K562 (cell line): Measurements from ENCODE around the gene CARF. TPM values are rescaled to one million over a fixed set of nuclear protein-coding genes. Genes with fewer than 3 reads are reported as not detected.

Source experiments
- BCL6 ChIP-seq: fragments of 250-450 bp; sonication (Bioruptor Pico); IDR thresholded peaks from 2 replicates; pipeline ENCODE4 v1.4.0; 2020
- DDX20 ChIP-seq: fragments of 450-650 bp; IDR thresholded peaks from 2 replicates; pipeline ENCODE4 v1.6.1; 2016; ENCODE audit warnings: missing genetic modification characterization, low read depth, mild to moderate bottlenecking, missing compliant biosample characterization, moderate library complexity
- IFI16 ChIP-seq: fragments of 250-450 bp; sonication (Bioruptor Pico); IDR thresholded peaks from 2 replicates; pipeline ENCODE4 v2.1.2; 2022; ENCODE audit warnings: mild to moderate bottlenecking, inconsistent platforms
- PURB ChIP-seq: sonication (generic); formaldehyde crosslinking; IDR thresholded peaks from 2 replicates; pipeline ENCODE4 v1.9.0; 2021; ENCODE audit warnings: low read depth, mild to moderate bottlenecking, missing genetic modification reagents
- SETDB1 ChIP-seq: IDR thresholded peaks from one replicate; pipeline ENCODE4 v1.6.1; 2012; ENCODE audit warnings: low read length, control low read depth, inconsistent platforms
- SMAD1 ChIP-seq: fragments of 150-350 bp; IDR thresholded peaks from 2 replicates; pipeline ENCODE4 v1.6.1; 2014; ENCODE audit warnings: low read length, low read depth; ENCODE audit not compliant: partially characterized antibody
- SOX6 ChIP-seq: fragments of 450-650 bp; IDR thresholded peaks from 2 replicates; pipeline ENCODE4 v1.6.1; 2014; ENCODE audit warnings: mild to moderate bottlenecking
- TAF1 ChIP-seq: IDR thresholded peaks from 2 replicates; pipeline ENCODE4 v1.6.1; 2011; ENCODE audit warnings: mild to moderate bottlenecking, low read length, moderate library complexity; ENCODE audit not compliant: insufficient read depth, control insufficient read depth, severe bottlenecking; ENCODE audit errors: extremely low read depth
- TAF9B ChIP-seq: fragments of 450-650 bp; IDR thresholded peaks from 2 replicates; pipeline ENCODE4 v1.6.1; 2018; ENCODE audit warnings: mild to moderate bottlenecking; ENCODE audit not compliant: partially characterized antibody
- ZNF197 ChIP-seq: fragments of 200-800 bp; sonication (Bioruptor generic); IDR thresholded peaks from 2 replicates; pipeline ENCODE4 v1.6.1; 2016; ENCODE audit warnings: low read depth, missing genetic modification characterization, missing compliant biosample characterization
- ZNF274 ChIP-seq: IDR thresholded peaks from 2 replicates; pipeline ENCODE4 v1.6.1; 2011; ENCODE audit warnings: low read depth, mild to moderate bottlenecking, low read length, moderate library complexity, borderline replicate concordance
- ZNF586 ChIP-seq: fragments of 450-650 bp; formaldehyde crosslinking; conservative IDR thresholded peaks from 2 replicates; pipeline ENCODE4 v1.4.0; 2020; ENCODE audit warnings: mild to moderate bottlenecking, moderate library complexity
- polyA plus RNA-seq, 8 experiments: library from polyadenylated mRNA; depleted of rRNA in 4 of 8; stranded (reverse) in 5 of 8; unstranded in 3 of 8; fragments of >200 nt; fragmentation: Nextera tagmentation in 2 of 8; fragmentation: Illumina TruSeq in 1 of 8; extraction: Ambion mirVana in 2 of 8; extraction: Trizol in 1 of 8; gene quantifications; 2 replicates each; pipeline versions ENCODE4 v1.2.1 to v1.2.3, GENCODE V29; 2011 to 2014; ENCODE audit warnings: inconsistent platforms in 1 of 8, missing spikeins in 1 of 8
- total RNA-seq, 7 experiments: library from RNA; depleted of rRNA in 6 of 7; stranded (reverse); fragments of >200 nt in 6 of 7; fragmentation: Illumina TruSeq in 2 of 7; extraction: Trizol in 2 of 7; gene quantifications; 2 replicates each; pipeline versions ENCODE4 v1.2.1 to v1.2.3, GENCODE V29; 2011 to 2021; ENCODE audit warnings: low replicate concordance in 1 of 7
- TF ChIP-seq, protein P1 (sequence below): IDR thresholded peaks from 2 replicates; pipeline ENCODE4 v1.6.1; 2016; ENCODE audit warnings: missing genetic modification characterization, missing compliant biosample characterization
- TF ChIP-seq, protein P2 (sequence below): sonication (generic); formaldehyde crosslinking; IDR thresholded peaks from 2 replicates; pipeline ENCODE4 v1.8.0; 2022; ENCODE audit warnings: mild to moderate bottlenecking, low read depth, missing genetic modification reagents
- TF ChIP-seq, protein P3 (sequence below): fragments of 450-650 bp; formaldehyde crosslinking; conservative IDR thresholded peaks from 2 replicates; pipeline ENCODE4 v1.4.0; 2022; ENCODE audit warnings: mild to moderate bottlenecking, missing genetic modification characterization
- TF ChIP-seq, protein P4 (sequence below): fragments of 250-450 bp; sonication (Bioruptor Pico); IDR thresholded peaks from 2 replicates; pipeline ENCODE4 v1.4.0; 2020
- TF ChIP-seq, protein P5 (sequence below): fragments of 250-450 bp; sonication (Bioruptor Pico); IDR thresholded peaks from 2 replicates; pipeline ENCODE4 v1.5.0; 2021

CARF gene
- total and polyA plus RNA-seq, 9 of the 15 experiments (the other 6 are each of a cell fraction or from before 2014, with no cell fraction given) = 0.31 to 4.2 (median 1.2) TPM

DNA sequence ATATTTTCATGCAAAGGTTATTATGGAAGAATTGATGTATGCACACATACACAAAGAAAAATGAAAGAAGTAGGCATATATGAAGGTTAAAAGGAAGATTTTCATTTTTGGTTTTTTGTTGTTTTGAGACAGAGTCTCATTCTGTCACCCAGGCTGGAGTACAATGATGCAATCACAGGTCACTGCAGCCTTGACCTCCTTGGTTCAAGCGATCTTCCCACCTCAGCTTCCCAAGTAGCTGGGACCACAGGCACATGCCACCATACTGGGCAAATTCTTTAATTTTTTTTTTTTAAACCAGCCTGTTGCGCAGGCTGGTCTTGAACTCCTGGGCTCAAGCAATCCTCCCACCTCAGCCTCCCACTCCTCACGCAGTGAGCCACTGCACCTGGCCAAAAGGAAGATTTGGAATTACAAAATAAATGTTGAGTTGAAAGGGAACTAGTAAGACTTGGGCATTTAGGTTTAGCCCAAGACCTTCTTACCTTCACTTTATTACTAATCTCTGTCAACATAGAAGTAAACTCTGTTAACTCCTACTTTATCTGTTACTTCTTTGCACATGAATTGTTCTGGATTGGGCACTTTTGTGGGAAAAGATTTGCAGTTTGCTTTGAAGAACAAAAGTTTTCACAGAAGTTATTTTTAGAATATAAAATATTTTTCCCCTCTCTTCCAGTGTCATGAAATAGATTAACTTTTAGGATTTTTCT lies 70.9 kb downstream of the CARF start (continued):
- TF ChIP-seq, protein P1, sequence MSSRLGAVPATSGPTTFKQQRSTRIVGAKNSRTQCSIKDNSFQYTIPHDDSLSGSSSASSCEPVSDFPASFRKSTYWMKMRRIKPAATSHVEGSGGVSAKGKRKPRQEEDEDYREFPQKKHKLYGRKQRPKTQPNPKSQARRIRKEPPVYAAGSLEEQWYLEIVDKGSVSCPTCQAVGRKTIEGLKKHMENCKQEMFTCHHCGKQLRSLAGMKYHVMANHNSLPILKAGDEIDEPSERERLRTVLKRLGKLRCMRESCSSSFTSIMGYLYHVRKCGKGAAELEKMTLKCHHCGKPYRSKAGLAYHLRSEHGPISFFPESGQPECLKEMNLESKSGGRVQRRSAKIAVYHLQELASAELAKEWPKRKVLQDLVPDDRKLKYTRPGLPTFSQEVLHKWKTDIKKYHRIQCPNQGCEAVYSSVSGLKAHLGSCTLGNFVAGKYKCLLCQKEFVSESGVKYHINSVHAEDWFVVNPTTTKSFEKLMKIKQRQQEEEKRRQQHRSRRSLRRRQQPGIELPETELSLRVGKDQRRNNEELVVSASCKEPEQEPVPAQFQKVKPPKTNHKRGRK (tag) = no peak
- TF ChIP-seq, protein P2, sequence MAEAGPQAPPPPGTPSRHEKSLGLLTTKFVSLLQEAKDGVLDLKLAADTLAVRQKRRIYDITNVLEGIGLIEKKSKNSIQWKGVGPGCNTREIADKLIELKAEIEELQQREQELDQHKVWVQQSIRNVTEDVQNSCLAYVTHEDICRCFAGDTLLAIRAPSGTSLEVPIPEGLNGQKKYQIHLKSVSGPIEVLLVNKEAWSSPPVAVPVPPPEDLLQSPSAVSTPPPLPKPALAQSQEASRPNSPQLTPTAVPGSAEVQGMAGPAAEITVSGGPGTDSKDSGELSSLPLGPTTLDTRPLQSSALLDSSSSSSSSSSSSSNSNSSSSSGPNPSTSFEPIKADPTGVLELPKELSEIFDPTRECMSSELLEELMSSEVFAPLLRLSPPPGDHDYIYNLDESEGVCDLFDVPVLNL = no peak
- TF ChIP-seq, protein P3, sequence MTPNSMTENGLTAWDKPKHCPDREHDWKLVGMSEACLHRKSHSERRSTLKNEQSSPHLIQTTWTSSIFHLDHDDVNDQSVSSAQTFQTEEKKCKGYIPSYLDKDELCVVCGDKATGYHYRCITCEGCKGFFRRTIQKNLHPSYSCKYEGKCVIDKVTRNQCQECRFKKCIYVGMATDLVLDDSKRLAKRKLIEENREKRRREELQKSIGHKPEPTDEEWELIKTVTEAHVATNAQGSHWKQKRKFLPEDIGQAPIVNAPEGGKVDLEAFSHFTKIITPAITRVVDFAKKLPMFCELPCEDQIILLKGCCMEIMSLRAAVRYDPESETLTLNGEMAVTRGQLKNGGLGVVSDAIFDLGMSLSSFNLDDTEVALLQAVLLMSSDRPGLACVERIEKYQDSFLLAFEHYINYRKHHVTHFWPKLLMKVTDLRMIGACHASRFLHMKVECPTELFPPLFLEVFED (CRISPR knock-in tag) = no peak
- TF ChIP-seq, protein P4, sequence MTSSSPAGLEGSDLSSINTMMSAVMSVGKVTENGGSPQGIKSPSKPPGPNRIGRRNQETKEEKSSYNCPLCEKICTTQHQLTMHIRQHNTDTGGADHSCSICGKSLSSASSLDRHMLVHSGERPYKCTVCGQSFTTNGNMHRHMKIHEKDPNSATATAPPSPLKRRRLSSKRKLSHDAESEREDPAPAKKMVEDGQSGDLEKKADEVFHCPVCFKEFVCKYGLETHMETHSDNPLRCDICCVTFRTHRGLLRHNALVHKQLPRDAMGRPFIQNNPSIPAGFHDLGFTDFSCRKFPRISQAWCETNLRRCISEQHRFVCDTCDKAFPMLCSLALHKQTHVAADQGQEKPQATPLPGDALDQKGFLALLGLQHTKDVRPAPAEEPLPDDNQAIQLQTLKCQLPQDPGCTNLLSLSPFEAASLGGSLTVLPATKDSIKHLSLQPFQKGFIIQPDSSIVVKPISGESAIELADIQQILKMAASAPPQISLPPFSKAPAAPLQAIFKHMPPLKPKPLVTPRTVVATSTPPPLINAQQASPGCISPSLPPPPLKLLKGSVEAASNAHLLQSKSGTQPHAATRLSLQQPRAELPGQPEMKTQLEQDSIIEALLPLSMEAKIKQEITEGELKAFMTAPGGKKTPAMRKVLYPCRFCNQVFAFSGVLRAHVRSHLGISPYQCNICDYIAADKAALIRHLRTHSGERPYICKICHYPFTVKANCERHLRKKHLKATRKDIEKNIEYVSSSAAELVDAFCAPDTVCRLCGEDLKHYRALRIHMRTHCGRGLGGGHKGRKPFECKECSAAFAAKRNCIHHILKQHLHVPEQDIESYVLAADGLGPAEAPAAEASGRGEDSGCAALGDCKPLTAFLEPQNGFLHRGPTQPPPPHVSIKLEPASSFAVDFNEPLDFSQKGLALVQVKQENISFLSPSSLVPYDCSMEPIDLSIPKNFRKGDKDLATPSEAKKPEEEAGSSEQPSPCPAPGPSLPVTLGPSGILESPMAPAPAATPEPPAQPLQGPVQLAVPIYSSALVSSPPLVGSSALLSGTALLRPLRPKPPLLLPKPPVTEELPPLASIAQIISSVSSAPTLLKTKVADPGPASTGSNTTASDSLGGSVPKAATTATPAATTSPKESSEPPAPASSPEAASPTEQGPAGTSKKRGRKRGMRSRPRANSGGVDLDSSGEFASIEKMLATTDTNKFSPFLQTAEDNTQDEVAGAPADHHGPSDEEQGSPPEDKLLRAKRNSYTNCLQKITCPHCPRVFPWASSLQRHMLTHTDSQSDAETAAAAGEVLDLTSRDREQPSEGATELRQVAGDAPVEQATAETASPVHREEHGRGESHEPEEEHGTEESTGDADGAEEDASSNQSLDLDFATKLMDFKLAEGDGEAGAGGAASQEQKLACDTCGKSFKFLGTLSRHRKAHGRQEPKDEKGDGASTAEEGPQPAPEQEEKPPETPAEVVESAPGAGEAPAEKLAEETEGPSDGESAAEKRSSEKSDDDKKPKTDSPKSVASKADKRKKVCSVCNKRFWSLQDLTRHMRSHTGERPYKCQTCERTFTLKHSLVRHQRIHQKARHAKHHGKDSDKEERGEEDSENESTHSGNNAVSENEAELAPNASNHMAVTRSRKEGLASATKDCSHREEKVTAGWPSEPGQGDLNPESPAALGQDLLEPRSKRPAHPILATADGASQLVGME (CRISPR knock-in tag) = no peak
- TF ChIP-seq, protein P5, sequence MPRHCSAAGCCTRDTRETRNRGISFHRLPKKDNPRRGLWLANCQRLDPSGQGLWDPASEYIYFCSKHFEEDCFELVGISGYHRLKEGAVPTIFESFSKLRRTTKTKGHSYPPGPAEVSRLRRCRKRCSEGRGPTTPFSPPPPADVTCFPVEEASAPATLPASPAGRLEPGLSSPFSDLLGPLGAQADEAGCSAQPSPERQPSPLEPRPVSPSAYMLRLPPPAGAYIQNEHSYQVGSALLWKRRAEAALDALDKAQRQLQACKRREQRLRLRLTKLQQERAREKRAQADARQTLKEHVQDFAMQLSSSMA (CRISPR knock-in tag) = no peak
- no peak for TF ChIP-seq SMAD1
- no peak for TF ChIP-seq TAF9B
- no peak for TF ChIP-seq DDX20 (tag)
- no peak for TF ChIP-seq ZNF274
- no peak for TF ChIP-seq ZNF586 (CRISPR knock-in tag)
- TF ChIP-seq SETDB1 = no peak
- TF ChIP-seq BCL6 (CRISPR knock-in tag) = no peak
- TF ChIP-seq PURB (CRISPR knock-in tag) = no peak
- TF ChIP-seq SOX6 = no peak
- TF ChIP-seq ZNF197 (CRISPR knock-in tag) = no peak
- no peak for TF ChIP-seq TAF1
- no peak for TF ChIP-seq IFI16 (CRISPR knock-in tag)
